Glomerular visceral epithelial cell (primary cell): ENCODE data around the gene HNRNPH3.
A peak's percentile ranks its signal among the peaks of the same experiment; 100 is the strongest.
"Not testable (repeated sequence)": the region's sequence is repeated elsewhere in the genome, so short reads cannot be mapped to it uniquely, and the experiment has no call there.

Experiments
- DNase-seq: peaks from one replicate; pipeline ENCODE4 v3.0.0-alpha.2; 2016; ENCODE audit errors: extremely low spot score

The HNRNPH3 gene, protein sequence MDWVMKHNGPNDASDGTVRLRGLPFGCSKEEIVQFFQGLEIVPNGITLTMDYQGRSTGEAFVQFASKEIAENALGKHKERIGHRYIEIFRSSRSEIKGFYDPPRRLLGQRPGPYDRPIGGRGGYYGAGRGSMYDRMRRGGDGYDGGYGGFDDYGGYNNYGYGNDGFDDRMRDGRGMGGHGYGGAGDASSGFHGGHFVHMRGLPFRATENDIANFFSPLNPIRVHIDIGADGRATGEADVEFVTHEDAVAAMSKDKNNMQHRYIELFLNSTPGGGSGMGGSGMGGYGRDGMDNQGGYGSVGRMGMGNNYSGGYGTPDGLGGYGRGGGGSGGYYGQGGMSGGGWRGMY

DNA sequence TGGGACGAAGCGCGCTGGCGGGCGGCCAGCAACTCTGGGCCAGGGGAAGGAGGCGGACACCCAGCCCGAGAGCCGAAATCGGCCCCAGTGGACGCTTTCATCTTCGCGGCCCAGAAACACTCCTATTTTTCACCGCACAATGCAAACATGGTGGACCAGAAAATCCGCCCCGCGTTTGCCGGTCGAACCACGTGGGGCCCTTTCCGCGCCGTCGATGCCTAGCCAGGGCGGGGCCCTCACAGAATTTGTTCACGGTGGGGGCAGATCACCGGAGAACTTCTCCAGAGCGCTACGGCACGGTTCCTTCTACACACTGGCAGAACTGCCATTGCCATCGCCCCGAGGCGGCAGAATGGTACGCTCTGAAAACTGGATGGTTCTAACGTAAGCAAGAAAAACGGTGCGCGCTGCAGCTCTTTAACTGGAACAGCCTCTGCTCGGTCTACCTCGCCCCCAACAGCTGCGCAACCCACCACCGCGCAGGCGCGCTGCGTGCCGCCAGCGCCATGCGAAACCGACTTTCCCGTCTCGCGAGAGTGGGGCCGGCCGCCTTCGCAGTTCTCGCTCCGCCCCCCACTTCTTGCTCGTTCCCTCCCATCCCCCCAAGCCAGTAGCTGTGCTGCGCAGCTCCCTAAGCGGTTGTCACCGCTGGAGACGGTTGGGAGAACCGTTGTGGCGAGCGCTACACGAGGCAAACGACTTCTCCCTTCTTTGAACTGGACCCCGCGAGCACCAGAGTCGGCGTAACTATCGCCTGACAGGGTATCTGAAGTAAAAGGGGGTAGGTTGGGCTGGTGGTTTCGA, at the start of gene HNRNPH3:
Gene HNRNPH3, plus strand, starts transcription at position 610 of the 804 bp plus-strand sequence. CDS start 5,158 bp downstream, outside the sequence.
- DNase-seq = peak; percentile 99

DNA sequence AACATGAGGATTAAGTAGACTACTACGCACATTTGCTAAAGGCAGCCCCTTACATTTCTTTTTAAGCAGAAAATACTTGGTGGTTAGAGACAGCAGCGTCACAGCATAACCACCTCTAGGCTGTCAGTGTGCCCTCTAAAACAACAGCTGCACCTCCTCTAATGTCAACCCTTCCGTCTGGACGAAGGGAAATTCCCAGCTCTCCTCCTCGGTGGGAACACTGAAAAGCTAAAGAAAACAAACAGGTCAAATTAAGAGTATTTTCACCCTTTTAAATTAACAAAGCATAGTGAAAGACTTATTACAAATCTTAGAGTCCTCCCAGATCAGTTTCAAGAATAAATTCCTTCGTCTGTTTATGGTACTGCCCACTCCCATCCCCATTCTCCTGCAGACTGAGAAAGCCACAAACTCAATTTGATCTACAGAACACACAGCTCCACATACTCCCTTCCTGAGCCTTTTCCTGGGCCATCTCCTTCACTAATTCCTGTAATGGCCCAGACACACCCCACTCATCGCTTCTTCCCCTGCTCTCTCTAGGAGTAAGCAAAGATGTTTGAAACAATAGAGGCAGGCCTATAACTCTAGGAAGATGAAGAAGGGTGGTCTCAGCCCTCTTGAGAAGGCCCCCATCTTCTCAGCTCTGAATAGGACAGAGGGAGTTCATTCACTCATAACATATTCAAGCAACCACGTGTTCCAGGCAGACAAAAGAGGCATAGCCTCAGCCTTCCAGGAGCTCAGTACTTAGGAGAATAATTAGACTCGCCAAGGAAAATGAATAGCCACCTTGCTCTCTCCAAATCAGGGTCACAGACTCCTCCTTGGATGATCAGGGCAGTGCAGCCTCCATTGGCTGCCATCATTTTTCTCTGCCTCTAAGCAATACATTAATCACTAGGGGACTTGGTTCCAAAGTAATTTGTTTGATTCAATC, 47.5 kb upstream of the HNRNPH3 start:
- no peak for DNase-seq

DNA sequence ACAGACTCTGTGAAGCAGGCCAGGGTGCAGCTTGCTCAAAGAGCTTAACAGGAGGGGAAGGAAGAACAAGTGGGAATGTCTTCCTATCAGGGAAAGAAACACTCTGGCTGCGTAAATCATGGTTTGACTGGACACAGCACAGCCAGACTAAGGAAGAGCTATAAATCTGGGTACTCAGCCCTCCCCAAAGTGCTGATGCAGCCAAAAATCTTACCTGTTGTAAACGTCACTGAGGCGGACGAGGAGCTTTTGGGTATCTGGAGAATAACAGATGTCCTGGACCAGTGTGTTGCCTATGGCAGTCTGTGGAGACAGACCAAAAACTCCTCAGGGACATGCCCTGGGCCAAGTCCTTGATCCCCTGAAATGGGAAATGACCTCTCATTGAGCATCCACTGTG, 43.1 kb upstream of the HNRNPH3 start:
- no peak for DNase-seq

DNA sequence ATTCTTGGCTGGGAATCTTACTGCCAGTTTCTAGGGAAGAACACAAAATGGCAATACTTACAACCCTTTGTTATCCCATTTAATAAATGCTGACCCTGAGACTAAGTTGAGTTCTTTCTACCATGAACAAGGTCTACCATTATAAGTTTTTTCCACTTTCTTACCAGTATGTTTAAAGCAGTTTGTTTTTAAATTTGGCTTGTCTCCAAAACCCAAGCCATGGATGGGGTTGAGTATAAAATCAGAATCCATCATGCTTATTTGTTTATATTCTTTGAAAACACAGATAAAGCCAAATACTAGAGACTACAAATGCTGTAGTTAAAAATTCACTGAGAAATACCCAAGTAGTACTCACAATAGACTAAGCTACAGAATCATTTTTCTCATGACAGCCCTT, 41.1 kb upstream of the HNRNPH3 start:
- DNase-seq = no peak

DNA sequence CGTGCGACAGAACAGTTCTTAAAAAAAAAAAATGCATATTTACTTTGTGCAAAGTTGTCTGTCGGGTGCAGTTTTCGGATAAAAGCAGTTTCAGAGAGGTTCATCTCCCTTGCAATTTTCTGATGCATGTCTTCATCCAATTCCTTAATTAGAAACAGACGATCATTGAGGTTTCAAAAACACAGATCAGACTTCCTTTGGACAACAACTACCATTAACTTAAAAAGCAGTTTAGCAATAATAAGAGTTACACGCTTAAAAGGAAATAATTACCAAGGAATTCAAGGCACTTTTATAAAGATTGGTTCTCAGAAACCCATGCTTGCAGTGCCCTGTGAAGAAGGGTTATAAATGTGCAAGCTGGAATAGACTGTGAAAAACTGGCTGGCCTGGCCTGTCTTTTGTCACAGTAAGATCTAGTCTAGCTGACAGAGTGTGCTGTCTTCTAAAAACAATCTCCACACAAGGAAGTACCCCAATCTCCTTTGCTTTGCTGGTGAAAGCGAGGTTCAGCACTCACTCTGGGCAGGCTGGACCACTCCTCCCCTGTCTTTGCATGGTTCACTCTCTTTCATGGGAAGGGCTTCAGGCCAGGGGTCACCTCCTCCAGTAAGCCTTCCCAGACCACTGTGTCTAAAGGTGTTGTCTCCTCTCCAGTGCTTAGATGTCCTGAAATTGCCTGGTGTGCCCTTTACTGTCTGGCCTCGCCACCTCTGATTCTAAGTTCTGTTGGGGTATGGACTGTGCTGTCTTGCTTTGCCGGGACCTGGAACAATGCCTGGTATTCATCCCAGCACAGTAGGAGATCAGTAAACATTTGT, 34.8 kb upstream of the HNRNPH3 start:
- DNase-seq = no peak

DNA sequence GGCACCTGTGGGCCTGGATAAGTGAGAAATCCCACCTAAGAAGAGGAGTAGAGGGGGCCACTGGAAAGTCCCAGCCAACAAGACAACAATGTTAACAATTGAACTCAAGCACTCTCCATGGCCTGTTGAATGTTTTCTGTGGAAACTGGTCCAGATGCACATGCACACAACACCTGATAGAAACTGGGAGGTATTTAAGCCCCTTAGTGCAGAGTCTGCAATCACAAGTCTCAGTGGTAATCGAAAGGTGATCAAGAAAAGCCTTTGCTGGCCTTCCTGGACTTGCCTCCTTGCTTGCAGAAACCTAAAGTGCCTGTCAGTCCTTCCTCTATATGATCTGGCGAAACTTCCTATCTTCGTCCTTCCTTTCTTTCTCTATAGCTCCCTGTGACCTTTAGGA, 30.6 kb upstream of the HNRNPH3 start:
- DNase-seq = no peak

DNA sequence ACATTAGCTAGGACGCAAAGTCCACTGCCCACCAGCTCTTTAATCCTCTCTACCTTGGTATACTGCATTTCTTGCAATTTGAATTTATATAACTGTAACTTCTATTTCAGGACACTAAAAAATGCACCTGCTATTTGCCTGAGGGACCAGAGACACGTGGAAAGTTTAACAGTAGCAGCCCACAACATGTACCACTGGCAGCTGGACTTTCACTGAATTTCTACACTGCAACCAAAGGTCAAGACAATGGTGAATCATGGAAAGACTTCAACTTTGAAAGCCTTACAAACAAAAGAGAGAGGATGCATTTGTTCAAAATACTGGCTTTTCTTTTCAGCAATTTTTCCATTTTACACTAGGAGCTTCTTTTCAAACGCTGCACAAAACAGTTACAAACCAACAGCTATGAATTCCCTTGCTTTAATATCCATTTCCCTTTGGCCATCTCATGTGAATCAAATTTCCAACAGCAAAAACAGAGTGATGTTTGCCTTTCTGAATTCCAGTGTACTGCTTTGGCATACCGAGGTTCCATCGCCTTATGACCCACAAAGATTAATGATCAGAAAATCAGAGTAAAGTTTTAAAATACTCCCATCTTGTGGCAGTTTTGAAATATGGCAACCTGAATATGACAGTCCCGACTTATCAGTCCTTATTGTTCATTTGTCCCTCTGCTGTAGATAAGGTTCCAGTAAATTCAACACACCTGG, 29.9 kb upstream of the HNRNPH3 start:
- DNase-seq = peak; percentile 51

DNA sequence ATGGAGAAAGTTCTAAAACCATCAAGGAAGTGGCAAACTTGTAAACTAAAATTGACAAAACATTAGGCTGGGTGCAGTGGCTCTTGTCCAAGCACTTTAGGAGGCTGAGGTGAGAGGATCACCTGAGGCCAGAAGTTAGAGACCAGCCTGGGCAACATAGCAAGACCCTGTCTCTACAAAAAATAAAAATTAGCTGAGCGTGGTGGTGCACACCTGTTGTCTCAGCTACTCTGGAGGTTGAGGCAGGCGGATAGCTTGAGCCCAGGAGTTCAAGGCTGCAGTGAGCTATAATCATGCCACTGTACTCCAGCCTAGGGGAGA, 29.4 kb upstream of the HNRNPH3 start:
- DNase-seq = no peak

DNA sequence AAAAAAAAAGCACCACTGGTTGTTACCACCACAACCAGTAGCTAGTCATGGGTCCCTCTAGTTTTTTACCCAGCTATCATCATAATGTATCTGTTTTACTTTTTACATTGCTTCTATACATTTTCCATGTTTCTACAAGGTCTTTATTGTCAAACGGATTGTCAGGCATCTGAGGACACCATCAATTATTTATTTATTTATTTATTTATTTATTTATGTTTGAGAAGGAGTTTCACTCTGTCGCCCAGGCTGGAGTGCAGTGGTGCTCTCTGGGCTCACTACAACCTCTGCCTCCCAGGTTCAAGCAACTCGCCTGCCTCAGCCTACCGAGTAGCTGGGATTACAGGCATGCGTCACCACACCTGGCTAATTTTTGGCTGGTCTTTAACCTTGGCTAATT, 29.0 kb upstream of the HNRNPH3 start:
- no peak for DNase-seq

DNA sequence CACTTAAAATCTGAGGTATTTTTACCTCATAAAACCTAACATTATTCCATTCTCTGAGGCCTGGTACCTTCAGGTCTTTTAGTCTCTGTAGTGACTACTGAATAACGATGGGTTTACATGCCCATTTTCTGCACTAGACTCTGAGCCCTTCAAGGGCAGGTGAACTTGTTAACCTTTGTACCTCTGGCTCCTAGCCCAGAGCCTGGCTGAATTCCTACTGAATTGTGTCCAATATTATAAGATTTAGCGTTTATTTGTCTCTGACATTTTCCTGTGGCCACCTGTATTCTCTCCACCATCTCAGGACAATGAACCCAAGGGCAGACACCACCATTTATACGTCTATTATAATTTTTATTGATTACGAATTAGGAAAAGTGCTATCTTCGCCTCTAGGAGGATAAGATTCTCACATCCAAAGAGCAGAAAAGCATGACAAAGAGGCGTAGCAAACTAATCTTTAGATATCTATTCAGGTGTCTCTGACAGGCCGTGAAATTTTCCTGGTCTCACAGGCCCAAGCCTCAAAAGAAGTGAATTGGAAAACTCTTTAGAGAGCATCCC, 27.9 kb upstream of the HNRNPH3 start:
- no peak for DNase-seq

DNA sequence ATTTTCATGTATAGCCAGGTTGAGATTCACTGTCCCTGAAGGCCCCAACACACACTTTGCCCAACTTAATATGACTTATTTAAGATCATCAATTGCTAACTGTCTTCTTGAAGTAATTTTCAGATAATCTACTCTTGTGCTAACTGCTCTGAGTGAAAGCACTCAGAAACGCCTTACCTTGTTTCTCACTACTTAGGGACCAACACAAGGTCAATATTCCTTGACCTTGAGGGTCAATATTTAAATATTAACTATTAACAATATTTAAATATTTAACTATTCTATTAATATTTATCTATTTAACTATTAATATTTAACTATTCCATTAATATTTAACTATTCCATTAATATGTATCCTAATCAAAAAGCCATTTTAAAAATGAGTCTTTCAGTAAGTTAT, 26.0 kb upstream of the HNRNPH3 start:
- DNase-seq = no peak

DNA sequence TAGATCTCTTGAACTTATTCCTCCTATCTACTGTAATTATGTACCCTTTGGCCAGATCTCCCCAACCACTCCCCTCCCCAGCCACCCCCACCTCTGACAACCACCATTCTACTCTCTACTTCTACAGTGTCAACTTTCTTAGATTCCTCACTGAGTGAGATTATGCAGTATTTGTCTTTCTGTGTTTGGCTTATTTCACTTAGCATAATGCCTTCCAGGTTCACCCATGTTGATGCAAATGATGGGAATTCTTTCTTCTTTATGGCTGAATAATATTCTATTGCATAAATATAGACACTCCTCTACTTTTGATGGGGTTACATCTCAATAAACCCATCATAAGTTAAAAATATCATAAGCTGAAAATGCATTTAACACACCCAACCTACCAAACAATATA, 21.3 kb upstream of the HNRNPH3 start:
- DNase-seq = no peak

DNA sequence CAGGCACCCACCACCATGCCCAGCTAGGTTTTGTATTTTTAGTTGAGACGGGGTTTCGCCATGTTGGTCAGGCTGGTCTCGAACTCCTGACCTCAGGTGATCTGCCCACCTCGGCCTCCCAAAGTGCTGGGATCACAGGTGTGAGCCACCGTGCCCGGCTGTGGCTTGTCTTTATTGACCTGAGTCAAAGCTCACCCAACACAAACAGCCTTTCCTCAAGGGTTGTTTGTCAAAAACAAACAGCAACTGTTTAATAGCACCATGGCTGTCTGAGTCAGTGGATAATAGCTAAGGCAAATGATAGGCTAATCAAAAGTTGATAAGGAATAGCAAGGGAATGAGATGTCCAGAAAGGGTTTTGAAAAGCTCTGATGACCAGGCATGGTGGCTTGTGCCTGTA, 16.9 kb upstream of the HNRNPH3 start:
- DNase-seq = not testable (repeated sequence)

DNA sequence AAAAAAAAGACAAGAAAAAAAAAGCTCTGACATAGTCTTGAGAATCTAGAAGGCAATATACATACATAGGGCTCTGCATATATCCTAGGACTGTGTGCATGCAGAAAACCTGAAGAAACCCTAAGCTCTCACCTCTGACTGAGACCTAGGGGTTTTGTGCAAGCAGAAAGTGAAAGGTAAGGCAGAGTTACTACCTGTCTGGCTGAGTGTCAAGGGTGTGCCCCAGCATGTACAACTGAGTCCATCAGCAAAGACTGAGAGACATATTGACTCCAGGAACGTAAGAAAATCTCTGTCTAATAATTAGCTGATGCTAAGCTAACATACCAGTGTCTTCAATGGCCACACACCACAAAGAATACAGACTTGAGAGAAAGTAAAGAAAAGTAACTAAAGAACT, 16.3 kb upstream of the HNRNPH3 start:
- no peak for DNase-seq

DNA sequence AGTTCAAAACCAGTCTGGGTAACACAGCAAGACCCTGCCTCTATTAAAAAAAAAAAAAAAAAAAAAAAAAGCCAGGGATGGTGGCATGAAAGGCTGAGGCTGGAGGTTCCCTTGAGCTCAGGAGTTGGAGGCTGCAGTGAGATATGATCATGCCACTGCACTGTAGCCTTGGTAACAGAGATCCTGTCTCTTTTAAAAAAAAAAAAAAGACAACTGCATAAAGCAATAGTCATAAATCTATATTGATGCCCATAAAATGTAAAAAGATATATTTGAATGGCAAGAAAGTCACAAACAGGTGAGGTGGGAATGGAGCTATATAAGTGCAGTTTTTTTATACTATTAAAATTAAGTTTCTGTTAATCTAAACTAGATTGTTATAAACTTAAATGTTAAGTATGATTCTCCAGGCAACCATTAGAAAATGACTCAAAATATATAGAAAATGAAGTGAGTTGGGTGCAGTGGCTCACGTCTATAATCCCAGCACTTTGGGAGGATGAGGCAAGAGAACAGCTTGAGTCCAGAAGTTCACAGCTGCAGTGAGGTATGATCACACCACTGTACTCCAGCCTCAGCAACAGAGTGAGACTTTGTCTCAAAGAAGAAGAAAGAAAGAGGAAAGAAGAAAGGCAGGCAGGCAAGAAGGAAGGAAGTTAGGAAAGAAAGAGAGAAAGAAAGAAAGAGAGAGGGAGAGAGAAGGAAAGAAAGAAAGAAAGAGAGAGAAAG, 13.4 kb upstream of the HNRNPH3 start:
- no peak for DNase-seq

DNA sequence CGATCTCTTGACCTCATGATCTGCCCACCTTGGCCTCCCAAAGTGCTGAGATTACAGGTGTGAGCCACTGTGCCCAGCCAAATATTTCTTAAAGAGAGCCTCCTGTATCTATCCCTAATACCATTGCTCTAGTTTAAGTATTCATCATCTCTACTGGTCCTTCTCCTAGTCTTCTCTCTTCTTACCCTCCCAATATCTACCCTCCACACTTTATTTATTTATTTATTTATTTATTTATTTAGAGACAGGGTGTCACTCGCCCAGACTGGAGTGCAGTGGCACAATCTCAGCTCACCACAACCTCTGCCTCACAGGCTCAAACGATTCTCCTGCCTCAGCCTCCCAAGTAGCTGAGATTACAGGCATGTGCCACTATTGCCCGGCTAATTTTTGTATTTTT, 7.5 kb upstream of the HNRNPH3 start:
- DNase-seq = not testable (repeated sequence)

DNA sequence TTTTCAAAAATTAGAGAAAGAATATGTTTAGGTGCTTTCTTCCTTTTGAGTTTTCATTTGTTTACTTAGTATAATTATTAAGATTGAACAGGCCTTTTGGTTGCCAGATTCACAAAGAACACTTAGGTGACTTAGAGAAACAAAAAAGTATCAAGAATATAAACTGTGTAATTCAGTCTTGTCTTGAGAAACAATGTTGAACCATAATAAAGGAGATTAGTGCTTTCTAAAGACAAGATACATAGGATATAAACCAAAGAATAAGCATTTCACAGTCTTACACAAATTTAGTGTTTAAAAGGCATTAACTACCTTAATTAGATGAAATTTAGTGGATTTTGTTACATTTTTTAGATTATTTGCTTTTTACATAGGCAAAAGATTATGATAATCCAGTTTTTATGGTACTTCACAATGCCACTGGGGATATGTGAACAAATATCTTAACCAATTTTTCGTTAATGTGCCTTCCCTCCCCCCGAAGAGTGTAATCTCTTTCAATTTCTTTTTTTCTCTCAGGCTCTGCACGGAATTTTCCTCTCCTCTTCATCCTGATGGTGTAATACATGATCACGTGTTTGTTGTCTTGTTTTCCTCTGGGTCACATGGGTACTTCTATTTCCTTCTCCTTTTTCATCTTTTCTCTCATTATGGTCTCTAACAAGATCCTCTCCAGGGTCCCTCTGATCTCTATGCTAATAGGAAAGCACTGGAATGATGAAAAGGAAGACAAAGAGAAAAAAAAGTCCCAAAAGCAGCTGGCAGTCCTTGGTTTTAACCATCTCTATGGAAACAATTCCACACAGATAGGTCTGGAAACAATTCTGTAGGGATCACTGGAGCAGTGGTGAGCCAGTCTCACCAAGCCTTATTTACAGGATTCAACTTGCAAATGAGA, 3.7 kb upstream of the HNRNPH3 start:
- DNase-seq = peak; percentile 59

DNA sequence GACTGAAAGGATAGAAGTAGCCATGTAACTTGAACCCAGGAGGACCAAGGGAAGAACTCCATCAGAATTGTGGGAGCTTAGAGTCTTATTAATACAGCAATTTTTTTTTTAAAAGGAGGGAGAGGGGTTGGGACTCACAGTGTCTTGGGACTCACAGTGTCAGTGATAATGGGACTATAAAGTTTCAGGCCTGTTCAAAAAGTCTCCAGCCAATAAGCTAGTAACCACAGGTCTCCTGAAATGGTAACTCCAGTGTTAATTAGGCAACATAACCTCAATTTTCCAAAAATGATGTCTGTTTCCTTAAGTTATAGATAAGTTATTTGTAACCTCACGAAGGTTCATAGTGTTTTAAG, 2.4 kb upstream of the HNRNPH3 start:
- DNase-seq = no peak
